Breast epithelium (tissue), 3 donors: ENCODE results near the gene PAXX.

ENCODE experiments used
- CTCF ChIP-seq, 3 donors: fragments of 450-650 bp; IDR thresholded peaks; one replicate each; pipeline ENCODE4 v1.5.1; 2016 to 2017; ENCODE audit warnings: antibody characterized with exemption in 3 of 3, mild to moderate bottlenecking in 3 of 3, moderate library complexity in 3 of 3
- POLR2A ChIP-seq: fragments of 450-650 bp; IDR thresholded peaks from one replicate; pipeline ENCODE4 v1.6.1; 2016; ENCODE audit warnings: antibody characterized with exemption, mild to moderate bottlenecking, moderate library complexity

GRCh38 chr9:136946228-136947027 lies 45.8 kb upstream of the PAXX start:
- TF ChIP-seq CTCF (IDR thresholded peaks at IDR 0.05) (no peak), POLR2A (no peak)
